Omental fat pad (tissue), 4 donors: ENCODE results near the gene B3GALT6. TPM values are rescaled to one million over a fixed set of nuclear protein-coding genes. Genes with fewer than 3 reads are reported as not detected.

ENCODE experiments used
- ATAC-seq: fragments of 150-250 bp; one replicate; pipeline ENCODE4 v1.9.1; 2016; ENCODE audit warnings: mild to moderate bottlenecking, moderate library complexity; ENCODE audit not compliant: low FRiP score
- DNase-seq: peaks from one replicate; pipeline ENCODE4 v3.0.0-alpha.2; 2019; ENCODE audit warnings: low spot score
- total RNA-seq, 4 donors: library from RNA; depleted of rRNA; stranded (reverse); fragments of >200 nt; gene quantifications; one replicate each; pipeline ENCODE4 v1.1.0, GENCODE V29; 2016
- TF ChIP-seq, protein P1 (sequence below), 3 donors: fragments of 450-650 bp; IDR thresholded peaks; one replicate each; pipeline ENCODE4 v1.5.1; 2016 to 2017; ENCODE audit warnings: antibody characterized with exemption in 3 of 3, mild to moderate bottlenecking in 3 of 3, moderate library complexity in 2 of 3

The B3GALT6 gene
- total RNA-seq = 10 to 100 TPM; 14.6 to 27.1 (median 22.1) TPM

DNA sequence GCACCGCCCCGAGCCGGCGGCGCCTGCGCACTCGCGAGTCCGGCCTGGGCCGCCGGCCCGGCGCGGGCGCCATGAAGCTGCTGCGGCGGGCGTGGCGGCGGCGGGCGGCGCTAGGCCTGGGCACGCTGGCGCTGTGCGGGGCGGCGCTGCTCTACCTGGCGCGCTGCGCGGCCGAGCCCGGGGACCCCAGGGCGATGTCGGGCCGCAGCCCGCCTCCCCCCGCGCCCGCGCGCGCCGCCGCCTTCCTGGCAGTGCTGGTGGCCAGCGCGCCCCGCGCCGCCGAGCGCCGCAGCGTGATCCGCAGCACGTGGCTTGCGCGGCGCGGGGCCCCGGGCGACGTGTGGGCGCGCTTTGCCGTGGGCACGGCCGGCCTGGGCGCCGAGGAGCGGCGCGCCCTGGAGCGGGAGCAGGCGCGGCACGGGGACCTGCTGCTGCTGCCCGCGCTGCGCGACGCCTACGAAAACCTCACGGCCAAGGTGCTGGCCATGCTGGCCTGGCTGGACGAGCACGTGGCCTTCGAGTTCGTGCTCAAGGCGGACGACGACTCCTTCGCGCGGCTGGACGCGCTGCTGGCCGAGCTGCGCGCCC lies at the start of gene B3GALT6:
Gene B3GALT6, plus strand, starts transcription at position 30 of the 588 bp plus-strand sequence. Its CDS starts 42 bp downstream, at position 72.
- ATAC-seq = no peak
- DNase-seq = no peak
- TF ChIP-seq, protein P1, sequence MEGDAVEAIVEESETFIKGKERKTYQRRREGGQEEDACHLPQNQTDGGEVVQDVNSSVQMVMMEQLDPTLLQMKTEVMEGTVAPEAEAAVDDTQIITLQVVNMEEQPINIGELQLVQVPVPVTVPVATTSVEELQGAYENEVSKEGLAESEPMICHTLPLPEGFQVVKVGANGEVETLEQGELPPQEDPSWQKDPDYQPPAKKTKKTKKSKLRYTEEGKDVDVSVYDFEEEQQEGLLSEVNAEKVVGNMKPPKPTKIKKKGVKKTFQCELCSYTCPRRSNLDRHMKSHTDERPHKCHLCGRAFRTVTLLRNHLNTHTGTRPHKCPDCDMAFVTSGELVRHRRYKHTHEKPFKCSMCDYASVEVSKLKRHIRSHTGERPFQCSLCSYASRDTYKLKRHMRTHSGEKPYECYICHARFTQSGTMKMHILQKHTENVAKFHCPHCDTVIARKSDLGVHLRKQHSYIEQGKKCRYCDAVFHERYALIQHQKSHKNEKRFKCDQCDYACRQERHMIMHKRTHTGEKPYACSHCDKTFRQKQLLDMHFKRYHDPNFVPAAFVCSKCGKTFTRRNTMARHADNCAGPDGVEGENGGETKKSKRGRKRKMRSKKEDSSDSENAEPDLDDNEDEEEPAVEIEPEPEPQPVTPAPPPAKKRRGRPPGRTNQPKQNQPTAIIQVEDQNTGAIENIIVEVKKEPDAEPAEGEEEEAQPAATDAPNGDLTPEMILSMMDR (IDR thresholded peaks at IDR 0.05) = no peak

DNA sequence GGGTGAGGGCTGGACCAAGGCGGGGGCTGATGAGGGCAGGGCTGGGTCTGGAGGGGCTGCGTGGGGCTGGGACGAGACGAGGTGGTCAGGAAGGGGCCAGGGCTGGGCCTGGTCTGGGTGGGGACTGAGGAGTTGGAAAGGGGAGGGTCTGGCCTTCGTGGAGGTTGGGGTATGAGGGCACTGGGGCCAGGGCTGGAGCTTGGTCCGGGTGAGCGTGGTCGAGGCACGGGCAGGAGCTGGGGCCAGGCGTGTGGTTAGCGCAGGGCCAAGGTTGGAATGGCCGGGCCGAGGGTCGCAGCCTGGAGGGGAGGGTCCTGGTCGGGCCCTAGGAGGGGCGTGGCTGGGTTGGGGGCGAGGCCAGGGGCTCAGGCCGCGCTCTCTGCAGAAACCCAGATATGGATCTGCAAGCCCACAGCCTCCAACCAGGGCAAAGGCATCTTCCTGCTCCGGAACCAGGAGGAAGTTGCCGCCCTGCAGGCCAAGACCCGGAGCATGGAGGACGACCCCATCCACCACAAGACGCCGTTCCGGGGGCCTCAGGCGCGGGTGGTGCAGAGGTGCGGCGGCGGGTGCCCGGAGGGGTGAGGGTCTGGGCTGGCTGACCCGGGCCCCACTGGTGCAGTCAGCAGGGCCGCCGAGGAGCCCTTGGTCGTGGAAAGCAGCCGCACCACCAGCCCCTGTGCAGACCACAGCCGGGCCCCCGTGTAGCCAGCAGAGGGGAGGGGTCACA lies 49.4 kb upstream of the B3GALT6 start:
- no peak for ATAC-seq
- TF ChIP-seq, protein P1 (IDR thresholded peaks at IDR 0.05) = no peak
- DNase-seq = no peak

DNA sequence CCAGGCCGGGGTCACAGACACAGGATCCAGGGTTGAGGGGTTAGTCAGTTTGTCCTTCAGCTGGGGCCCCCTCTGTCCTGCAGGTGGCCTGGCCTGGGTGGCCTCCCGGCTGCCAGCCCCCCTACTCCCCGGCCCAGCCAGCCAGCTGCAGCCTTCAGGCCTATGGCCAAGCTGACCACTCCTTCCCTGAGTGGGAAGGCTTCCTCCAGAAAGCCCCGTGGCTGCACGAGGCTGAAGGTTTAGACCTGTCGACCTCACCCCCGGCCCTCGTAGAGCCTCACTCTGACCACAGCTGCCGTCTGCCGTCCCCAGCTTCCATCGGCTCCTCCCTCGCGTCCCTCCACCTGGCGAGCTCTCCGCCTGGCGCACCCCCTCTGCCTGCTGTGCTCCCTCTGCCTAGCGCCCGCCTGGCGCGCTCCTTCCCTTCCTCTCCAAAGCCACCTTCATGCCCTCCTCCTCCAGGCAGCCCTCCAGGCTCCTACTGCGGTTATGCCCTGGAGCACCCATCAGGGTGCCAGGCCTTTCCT lies 48.8 kb upstream of the B3GALT6 start:
- TF ChIP-seq, protein P1 (IDR thresholded peaks at IDR 0.05) = no peak
- ATAC-seq (no peak), DNase-seq (no peak)

DNA sequence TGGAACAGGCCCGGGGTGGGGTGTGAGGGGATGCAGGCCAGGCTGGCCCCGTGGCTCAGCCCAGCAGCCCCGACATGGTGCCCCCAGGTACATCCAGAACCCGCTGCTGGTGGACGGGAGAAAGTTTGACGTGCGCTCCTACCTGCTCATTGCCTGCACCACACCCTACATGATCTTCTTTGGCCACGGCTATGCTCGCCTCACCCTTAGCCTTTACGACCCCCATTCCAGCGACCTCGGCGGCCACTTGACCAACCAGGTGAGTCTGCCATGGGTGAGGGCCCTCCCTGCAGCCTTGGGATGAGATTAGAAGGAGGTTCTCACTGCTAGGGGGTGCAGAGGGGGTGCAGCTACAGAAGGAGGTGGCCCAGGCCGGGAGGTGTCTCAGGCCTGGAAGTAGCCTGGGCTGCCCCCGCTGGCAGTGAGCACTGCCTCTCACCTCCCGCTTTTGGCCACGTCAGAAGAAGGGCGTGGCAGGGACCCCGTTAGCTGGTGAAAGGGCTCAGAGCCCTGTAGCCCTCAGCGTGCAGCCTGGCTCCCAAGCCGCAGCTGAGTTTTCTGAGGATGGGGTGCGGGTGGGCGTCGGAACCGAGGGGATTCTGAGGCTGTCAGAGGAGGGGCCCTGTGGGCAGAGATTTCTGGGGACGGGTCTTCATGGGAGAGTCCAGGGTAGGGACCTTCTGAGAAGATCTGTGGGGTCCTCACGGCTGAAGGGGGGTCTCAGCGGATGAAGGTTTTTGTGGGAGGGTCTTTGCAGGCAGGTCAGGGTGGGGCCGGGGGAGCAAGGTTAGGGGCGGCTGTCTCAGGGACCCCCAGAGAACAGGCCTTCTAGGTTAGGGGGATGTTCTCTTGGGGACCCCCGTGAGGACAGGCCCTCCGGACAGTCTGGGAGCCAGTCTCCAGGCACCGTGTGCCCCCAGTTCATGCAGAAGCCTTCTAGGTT lies 47.9 kb upstream of the B3GALT6 start:
- no peak for DNase-seq
- TF ChIP-seq, protein P1 (IDR thresholded peaks at IDR 0.05) = no peak
- no peak for ATAC-seq

DNA sequence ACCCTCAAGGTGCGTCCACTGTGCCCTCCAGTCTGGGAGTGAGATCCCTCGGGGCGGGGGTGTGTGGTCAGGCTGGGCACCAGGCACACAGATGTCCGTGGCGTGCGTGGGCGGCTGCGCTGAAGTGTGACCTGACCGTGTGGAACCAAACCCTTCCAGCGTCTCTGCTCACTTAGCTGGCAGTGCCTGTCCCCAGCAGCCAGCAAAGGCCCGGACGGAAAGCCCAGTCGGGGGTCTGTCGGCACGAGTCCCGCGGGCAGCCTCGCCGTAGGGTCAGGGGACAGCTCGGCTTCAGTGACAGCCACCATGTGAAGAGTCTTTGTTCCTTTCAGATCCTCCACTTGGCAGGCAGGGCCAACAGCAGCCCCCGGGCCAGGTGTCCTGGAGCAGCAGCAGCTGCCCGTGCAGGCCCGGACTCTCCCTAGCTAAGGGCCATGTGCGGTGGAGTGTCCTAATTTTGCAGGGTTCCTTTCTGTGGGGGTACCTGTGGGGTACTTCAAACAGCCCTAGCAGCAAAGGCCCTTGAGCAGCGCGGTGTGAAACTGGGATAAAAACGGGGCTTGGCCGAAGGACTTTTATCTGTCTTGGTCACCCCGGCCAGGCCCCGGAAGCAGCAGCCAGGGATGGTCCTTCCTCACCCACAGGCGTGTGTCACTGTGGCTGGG lies 46.8 kb upstream of the B3GALT6 start:
- ATAC-seq (no peak), DNase-seq (no peak)

DNA sequence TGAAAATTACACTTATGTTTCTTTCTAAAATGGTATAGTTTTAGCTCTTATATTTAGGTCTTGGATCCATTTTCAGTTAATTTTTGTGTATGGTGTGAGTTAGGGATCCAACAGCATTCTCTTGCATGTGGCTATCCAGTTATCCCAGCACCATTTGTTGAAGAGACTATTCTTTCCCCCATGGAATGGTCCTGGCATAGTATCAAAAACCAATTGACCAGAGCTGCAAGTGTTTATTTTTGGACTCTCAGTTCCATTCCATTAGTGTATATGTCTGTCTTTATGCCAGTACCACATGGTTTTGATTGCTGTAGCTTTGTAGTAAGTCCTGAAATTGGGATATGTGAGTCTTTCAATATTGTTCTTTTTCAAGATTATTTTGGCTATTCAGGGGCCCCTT lies 44.1 kb upstream of the B3GALT6 start:
- TF ChIP-seq, protein P1 (IDR thresholded peaks at IDR 0.05) = no peak
- ATAC-seq = no peak

More for the DNA sequence above, 46.8 kb upstream of the B3GALT6 start:
- TF ChIP-seq, protein P1 (IDR thresholded peaks at IDR 0.05) = no peak

More for the DNA sequence above, 44.1 kb upstream of the B3GALT6 start:
- DNase-seq = no peak
